ENCODE measurements around the gene PLEKHA6. TPM values are rescaled to one million over a fixed set of nuclear protein-coding genes. Genes with fewer than 3 reads are reported as not detected.

Gene PLEKHA6
- total and polyA plus RNA-seq, 2 of the 4 experiments (the other 2 are of a cell fraction): 8.2 to 19.9 TPM

DNA sequence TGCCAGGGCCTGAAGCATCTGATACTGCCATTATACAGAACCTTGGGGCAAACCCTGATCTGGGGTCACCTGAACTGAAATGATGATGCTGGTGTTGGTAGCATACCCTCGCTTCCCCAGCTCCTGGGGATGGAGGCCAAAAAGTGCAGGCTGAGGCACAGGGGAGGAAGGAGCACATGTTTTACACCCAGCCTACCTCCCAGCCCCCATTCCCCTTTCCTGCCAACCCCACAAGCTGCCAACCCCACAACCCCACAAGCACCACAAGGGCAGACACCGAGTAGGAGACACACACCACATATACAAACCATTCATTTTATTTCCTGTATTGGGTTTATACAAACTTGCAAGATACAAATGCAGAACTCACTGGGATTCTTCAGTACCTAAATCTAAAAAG, 141.2 kb downstream of the PLEKHA6 start:
- Histone ChIP-seq H4K91ac (ENCODE audit: insufficient read depth, low read depth, low read length) (no peak overlapping the region), H4K20me1 (ENCODE audit: insufficient read depth, low read length) (no peaks in the 10 kb centered on the region), H3K27me3 (ENCODE audit: control insufficient read depth, insufficient read depth, low read length) (no peaks in the 10 kb centered on the region), H2AK9ac (replicated peaks; ENCODE audit: low read depth, low read length, poor library complexity) (no peak overlapping the region), H2BK15ac (ENCODE audit: low read depth, low read length) (no peak overlapping the region), H3K79me1 (ENCODE audit: low read depth in 1 of 2, low read length in 2 of 2) (no peaks in the 10 kb centered on the region), H3K4me1 (ENCODE audit: control insufficient read depth, insufficient read depth, low read length) (peaks cover 3% of the 10 kb centered on the region; the same call in 1 of the 2 replicates), H3K9me3 (ENCODE audit: control insufficient read depth, insufficient read depth, low read length) (no peaks in the 10 kb centered on the region), H2BK20ac (ENCODE audit: low read depth, low read length) (no peak overlapping the region), H3K4me2 (ENCODE audit: low read depth, low read length) (no peak overlapping the region), H3K18ac (ENCODE audit: low read depth, low read length) (no peak overlapping the region), H3K27ac (ENCODE audit: insufficient read depth, low read length) (no peak overlapping the region), H3K4ac (ENCODE audit: low read depth, low read length) (no peak overlapping the region), H3K4me3 (ENCODE audit: insufficient read depth, low read depth, low read length) (no peak overlapping the region), H2AFZ (replicated peaks; ENCODE audit: low read length, poor library complexity) (no peak overlapping the region), H2AK5ac (ENCODE audit: low read depth, low read length) (no peak overlapping the region), H3K14ac (replicated peaks; ENCODE audit: low read depth, low read length) (no peak overlapping the region), H3K9me1 (ENCODE audit: insufficient read depth, low read length) (no peaks in the 10 kb centered on the region; the same call in 1 of the 2 replicates), H4K5ac (ENCODE audit: low read depth, low read length) (no peak overlapping the region), H2BK5ac (ENCODE audit: low read depth, low read length, poor library complexity, severe bottlenecking) (no peak overlapping the region), H3K36me3 (ENCODE audit: control insufficient read depth, insufficient read depth, low read length) (peaks cover 17% of the 10 kb centered on the region; the same call in 1 of the 2 replicates), H2BK120ac (ENCODE audit: low read depth, low read length) (no peak overlapping the region), H3K56ac (ENCODE audit: extremely low read depth, insufficient read depth, low read length) (no peak overlapping the region), H3K9ac (ENCODE audit: low read depth, low read length) (no peak overlapping the region), H3K23ac (ENCODE audit: low read depth, low read length) (no peak overlapping the region), H4K8ac (ENCODE audit: low read depth in 2 of 2, low read length in 2 of 2) (no peak overlapping the region)
- WGBS, 2 experiments (ENCODE audit: extremely low coverage in 2 of 2, insufficient read length in 1 of 2): no CpG with 5 or more reads among the region's 2 CpGs
- ChIA-PET CTCF (interaction anchor here (1.2 kb wide), 1 partner anchor 11 kb away, joined by 3 read pairs; no protein-coding TSS in a partner anchor), POLR2A (ENCODE audit: unreplicated experiment) (no interaction called here)
- intact Hi-C loops (cut with micrococcal nuclease) (no loop called here), in situ Hi-C loops (cut with MboI; ENCODE audit: low sequenced_read_pairs) (no loop called here), dilution Hi-C loops (cut with HindIII; ENCODE audit: low sequenced_read_pairs, unreplicated experiment) (no loop called here)
- no peak for DNase-seq
- no TSS peak for BruUV-seq (replicated peaks)
- TF ChIP-seq POLR2A (IDR thresholded peaks at IDR 0.05; ENCODE audit: low read depth, low read length) (no peak), MXI1 (IDR thresholded peaks at IDR 0.05; ENCODE audit: borderline replicate concordance, low read depth, low read length) (no peak), MAZ (IDR thresholded peaks at IDR 0.05; ENCODE audit: borderline replicate concordance, low read depth, low read length) (no peak), RAD21 (IDR thresholded peaks at IDR 0.05; ENCODE audit: low read length) (no peak), MAFK (IDR thresholded peaks at IDR 0.05; ENCODE audit: low read depth, low read length) (no peak), BHLHE40 (IDR thresholded peaks at IDR 0.05; ENCODE audit: low read depth, low read length) (no peak), FOS (IDR thresholded peaks at IDR 0.05; ENCODE audit: low read depth, low read length) (no peak), RFX5 (IDR thresholded peaks at IDR 0.05; ENCODE audit: low read depth, low read length) (no peak), CHD1 (IDR thresholded peaks at IDR 0.05; ENCODE audit: low read depth, low read length) (no peak), NFE2L2 (IDR thresholded peaks at IDR 0.05; ENCODE audit: low read depth, low read length) (no peak), SMC3 (IDR thresholded peaks at IDR 0.05; ENCODE audit: low read depth, low read length) (no peak), RCOR1 (IDR thresholded peaks at IDR 0.05; ENCODE audit: insufficient replicate concordance, low read length) (no peak), CEBPB (IDR thresholded peaks at IDR 0.05; ENCODE audit: low read depth, low read length) (no peak)
- TF ChIP-seq, protein P1, sequence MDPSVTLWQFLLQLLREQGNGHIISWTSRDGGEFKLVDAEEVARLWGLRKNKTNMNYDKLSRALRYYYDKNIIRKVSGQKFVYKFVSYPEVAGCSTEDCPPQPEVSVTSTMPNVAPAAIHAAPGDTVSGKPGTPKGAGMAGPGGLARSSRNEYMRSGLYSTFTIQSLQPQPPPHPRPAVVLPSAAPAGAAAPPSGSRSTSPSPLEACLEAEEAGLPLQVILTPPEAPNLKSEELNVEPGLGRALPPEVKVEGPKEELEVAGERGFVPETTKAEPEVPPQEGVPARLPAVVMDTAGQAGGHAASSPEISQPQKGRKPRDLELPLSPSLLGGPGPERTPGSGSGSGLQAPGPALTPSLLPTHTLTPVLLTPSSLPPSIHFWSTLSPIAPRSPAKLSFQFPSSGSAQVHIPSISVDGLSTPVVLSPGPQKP (IDR thresholded peaks at IDR 0.05; ENCODE audit: borderline replicate concordance, low read depth, low read length): no peak
- TF ChIP-seq, protein P2, sequence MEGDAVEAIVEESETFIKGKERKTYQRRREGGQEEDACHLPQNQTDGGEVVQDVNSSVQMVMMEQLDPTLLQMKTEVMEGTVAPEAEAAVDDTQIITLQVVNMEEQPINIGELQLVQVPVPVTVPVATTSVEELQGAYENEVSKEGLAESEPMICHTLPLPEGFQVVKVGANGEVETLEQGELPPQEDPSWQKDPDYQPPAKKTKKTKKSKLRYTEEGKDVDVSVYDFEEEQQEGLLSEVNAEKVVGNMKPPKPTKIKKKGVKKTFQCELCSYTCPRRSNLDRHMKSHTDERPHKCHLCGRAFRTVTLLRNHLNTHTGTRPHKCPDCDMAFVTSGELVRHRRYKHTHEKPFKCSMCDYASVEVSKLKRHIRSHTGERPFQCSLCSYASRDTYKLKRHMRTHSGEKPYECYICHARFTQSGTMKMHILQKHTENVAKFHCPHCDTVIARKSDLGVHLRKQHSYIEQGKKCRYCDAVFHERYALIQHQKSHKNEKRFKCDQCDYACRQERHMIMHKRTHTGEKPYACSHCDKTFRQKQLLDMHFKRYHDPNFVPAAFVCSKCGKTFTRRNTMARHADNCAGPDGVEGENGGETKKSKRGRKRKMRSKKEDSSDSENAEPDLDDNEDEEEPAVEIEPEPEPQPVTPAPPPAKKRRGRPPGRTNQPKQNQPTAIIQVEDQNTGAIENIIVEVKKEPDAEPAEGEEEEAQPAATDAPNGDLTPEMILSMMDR (conservative IDR thresholded peaks at IDR 0.05; ENCODE audit: low read depth, low read length): no peak
- TF ChIP-seq, protein P3, sequence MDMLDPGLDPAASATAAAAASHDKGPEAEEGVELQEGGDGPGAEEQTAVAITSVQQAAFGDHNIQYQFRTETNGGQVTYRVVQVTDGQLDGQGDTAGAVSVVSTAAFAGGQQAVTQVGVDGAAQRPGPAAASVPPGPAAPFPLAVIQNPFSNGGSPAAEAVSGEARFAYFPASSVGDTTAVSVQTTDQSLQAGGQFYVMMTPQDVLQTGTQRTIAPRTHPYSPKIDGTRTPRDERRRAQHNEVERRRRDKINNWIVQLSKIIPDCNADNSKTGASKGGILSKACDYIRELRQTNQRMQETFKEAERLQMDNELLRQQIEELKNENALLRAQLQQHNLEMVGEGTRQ (IDR thresholded peaks at IDR 0.05; ENCODE audit: low read depth, low read length): no peak
- no peak for ATAC-seq (ENCODE audit: low read depth)

All from IMR-90 (cell line).